ENCODE data around the gene PTPRK. TPM values are rescaled to one million over a fixed set of nuclear protein-coding genes. Genes with fewer than 3 reads are reported as not detected.

The PTPRK gene
- total and polyA plus RNA-seq, 10 of the 15 experiments (the other 5 are each of a cell fraction or from before 2014, with no cell fraction given), result 0.23 to 1.9 (median 0.55) TPM

DNA sequence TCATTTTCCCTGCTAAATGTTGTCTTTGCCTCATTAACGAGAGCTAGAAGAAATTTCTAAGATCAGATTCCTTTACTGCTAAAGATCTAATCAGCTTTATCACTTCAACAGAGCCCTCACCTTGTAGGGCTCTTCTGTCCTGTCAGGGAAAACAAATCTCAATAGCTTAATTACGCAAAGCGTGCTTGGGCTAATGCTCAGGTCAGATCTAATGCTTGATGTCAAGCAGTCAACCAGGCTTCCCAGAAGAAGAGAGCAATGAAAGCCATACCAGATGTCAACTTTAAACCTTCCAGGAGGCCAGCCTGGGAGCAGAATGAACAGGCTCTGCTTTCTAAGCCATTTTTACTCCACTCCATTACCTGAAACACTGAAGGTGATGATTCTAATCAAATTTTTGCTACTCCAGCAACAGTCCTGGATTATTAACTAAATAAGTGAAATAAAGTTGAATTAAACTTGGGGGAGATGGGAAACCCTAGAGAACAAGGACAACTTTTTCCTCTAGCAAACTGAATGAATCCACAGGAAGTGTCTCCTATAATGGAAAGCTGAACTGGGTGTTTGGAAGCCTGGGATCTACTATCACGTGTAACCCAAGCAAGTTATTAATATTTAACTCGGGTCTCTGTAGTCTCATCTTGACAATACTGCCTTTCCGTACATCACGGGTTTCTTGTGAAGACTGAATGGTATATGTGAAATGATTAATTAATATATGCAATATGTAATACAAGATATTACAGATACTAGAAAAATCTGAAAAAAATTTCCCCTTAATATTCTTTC is 273.7 kb downstream of the PTPRK start (continued):
- TF ChIP-seq MEF2A (IDR thresholded peaks at IDR 0.05; ENCODE audit: insufficient read depth, low read depth, low read length) (no peak), BACH1 (IDR thresholded peaks at IDR 0.05; ENCODE audit: borderline replicate concordance) (no peak), MTA3 (IDR thresholded peaks at IDR 0.05; ENCODE audit: borderline replicate concordance, low read length) (no peak), HSF1 (IDR thresholded peaks at IDR 0.05; ENCODE audit: low read depth, low read length) (no peak), ZSCAN29 (IDR thresholded peaks at IDR 0.05) (no peak)

GRCh38 chr6:128244751-128245405 is 275.5 kb downstream of the PTPRK start:
- H3K27me3 ChIP-seq (replicated peaks in 1 of 2; ENCODE audit: control insufficient read depth in 2 of 2, insufficient read depth in 2 of 2, low read length in 1 of 2), result no peaks in the 10 kb centered on the region
- 26% methylated on average over 2 of the region's 2 CpGs for whole genome bisulfite sequencing (ENCODE audit: insufficient coverage, insufficient replicate concordance, low lambda C conversion rate, missing lambda C conversion rate)
- H3K36me3 ChIP-seq (ENCODE audit: control insufficient read depth in 2 of 2, insufficient read depth in 2 of 2, low read length in 1 of 2), result no peaks in the 10 kb centered on the region
- no peaks in the 10 kb centered on the region for H4K20me1 ChIP-seq (ENCODE audit: control insufficient read depth, insufficient read depth)
- no TSS peak for BruUV-seq (replicated peaks)
- in situ Hi-C loops (cut with MboI) (no loop called here), intact Hi-C loops (cut with micrococcal nuclease; ENCODE audit: unreplicated experiment) (no loop called here)
- CTCF ChIA-PET, result no interaction called here
- H3K9me3 ChIP-seq (replicated peaks; ENCODE audit: control insufficient read depth, insufficient read depth, low read length), result no peaks in the 10 kb centered on the region
- H2AFZ ChIP-seq (ENCODE audit: control insufficient read depth, low read depth, low read length), result no peak overlapping the region
- H3K4me2 ChIP-seq (ENCODE audit: control insufficient read depth, insufficient read depth), result no peak overlapping the region
- no peak overlapping the region for H3K4me3 ChIP-seq
- POLR2A ChIA-PET, result no interaction called here
- no peak overlapping the region for H3K9ac ChIP-seq (ENCODE audit: control insufficient read depth, insufficient read depth, low read length)
- RAD21 ChIA-PET (ENCODE audit: unreplicated experiment), result no interaction called here
- no peak overlapping the region for H3K27ac ChIP-seq (ENCODE audit: control insufficient read depth, insufficient read depth)
- H3K4me1 ChIP-seq (ENCODE audit: control insufficient read depth, insufficient read depth, low read length), result no peaks in the 10 kb centered on the region
- DNase-seq (ENCODE audit: low read depth, low spot score) (no peak), FAIRE-seq (no peak), ATAC-seq (no peak)
- SMC1A ChIA-PET (ENCODE audit: uncharacterized antibody, unreplicated experiment), result interaction anchor here (2.2 kb wide), 1 partner anchor 389 kb away, joined by 5 read pairs; no protein-coding TSS in a partner anchor
- no peaks in the 10 kb centered on the region for H3K79me2 ChIP-seq (ENCODE audit: control insufficient read depth, insufficient read depth, low read length)
- no peak for TF ChIP-seq SUZ12 (IDR thresholded peaks at IDR 0.05; ENCODE audit: unreplicated experiment)
- TF ChIP-seq CREB1 (IDR thresholded peaks at IDR 0.05; ENCODE audit: low read depth), result no peak
- TF ChIP-seq PAX8 (IDR thresholded peaks at IDR 0.05), result no peak
- TF ChIP-seq MXI1 (IDR thresholded peaks at IDR 0.05; ENCODE audit: low read depth, low read length), result no peak
- TF ChIP-seq, protein P1, sequence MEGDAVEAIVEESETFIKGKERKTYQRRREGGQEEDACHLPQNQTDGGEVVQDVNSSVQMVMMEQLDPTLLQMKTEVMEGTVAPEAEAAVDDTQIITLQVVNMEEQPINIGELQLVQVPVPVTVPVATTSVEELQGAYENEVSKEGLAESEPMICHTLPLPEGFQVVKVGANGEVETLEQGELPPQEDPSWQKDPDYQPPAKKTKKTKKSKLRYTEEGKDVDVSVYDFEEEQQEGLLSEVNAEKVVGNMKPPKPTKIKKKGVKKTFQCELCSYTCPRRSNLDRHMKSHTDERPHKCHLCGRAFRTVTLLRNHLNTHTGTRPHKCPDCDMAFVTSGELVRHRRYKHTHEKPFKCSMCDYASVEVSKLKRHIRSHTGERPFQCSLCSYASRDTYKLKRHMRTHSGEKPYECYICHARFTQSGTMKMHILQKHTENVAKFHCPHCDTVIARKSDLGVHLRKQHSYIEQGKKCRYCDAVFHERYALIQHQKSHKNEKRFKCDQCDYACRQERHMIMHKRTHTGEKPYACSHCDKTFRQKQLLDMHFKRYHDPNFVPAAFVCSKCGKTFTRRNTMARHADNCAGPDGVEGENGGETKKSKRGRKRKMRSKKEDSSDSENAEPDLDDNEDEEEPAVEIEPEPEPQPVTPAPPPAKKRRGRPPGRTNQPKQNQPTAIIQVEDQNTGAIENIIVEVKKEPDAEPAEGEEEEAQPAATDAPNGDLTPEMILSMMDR (IDR thresholded peaks at IDR 0.05 in 2 of 3, conservative IDR thresholded peaks at IDR 0.05 in 1 of 3; ENCODE audit: control insufficient read depth in 2 of 3, extremely low read depth in 1 of 3, insufficient read depth in 1 of 3, low read depth in 3 of 3, low read length in 3 of 3), result no peak
- TF ChIP-seq NR2F1 (conservative IDR thresholded peaks at IDR 0.05), result no peak
- no peak for TF ChIP-seq CHD1 (IDR thresholded peaks at IDR 0.05; ENCODE audit: low read depth, low read length)
- TF ChIP-seq ESRRA (IDR thresholded peaks at IDR 0.05; ENCODE audit: low read length), result no peak
- TF ChIP-seq ZZZ3 (IDR thresholded peaks at IDR 0.05; ENCODE audit: control insufficient read depth, insufficient read length, low read depth), result no peak
- TF ChIP-seq CREM (IDR thresholded peaks at IDR 0.05; ENCODE audit: low read depth), result no peak
- TF ChIP-seq YY1 (IDR thresholded peaks at IDR 0.05; ENCODE audit: low read depth, low read length), result no peak
- TF ChIP-seq TAF1 (IDR thresholded peaks at IDR 0.05; ENCODE audit: borderline replicate concordance, low read depth, low read length), result no peak
- no peak for TF ChIP-seq MYB (IDR thresholded peaks at IDR 0.05; ENCODE audit: borderline replicate concordance, low read depth, low read length)
- no peak for TF ChIP-seq KLF5 (IDR thresholded peaks at IDR 0.05; ENCODE audit: partially characterized antibody)

All from GM12878 (cell line).